Measurements from ENCODE around the gene TMPRSS9.
"Not testable (repeated sequence)": the region's sequence is repeated elsewhere in the genome, so short reads cannot be mapped to it uniquely, and the experiment has no call there.

Gene TMPRSS9

GRCh38 chr19:2362970-2363300, 2.9 kb downstream of the TMPRSS9 start:
- DNase-seq: no peak

GRCh38 chr19:2363419-2363818, 3.4 kb downstream of the TMPRSS9 start:
- DNase-seq: no peak

- no peak for DNase-seq
Observed at GRCh38 chr19:2365201-2365970, 5.3 kb downstream of the TMPRSS9 start.

- DNase-seq: no peak
Observed at GRCh38 chr19:2371656-2372055, 11.6 kb downstream of the TMPRSS9 start.

GRCh38 chr19:2372076-2372612, 12.1 kb downstream of the TMPRSS9 start:
- DNase-seq: no peak

- DNase-seq: no peak
Observed at GRCh38 chr19:2374808-2375207, 14.7 kb downstream of the TMPRSS9 start.

GRCh38 chr19:2375353-2376121, 15.5 kb downstream of the TMPRSS9 start:
- no peak for DNase-seq

- no peak for DNase-seq
Observed at GRCh38 chr19:2376784-2377519, 16.9 kb downstream of the TMPRSS9 start.

- no peak for DNase-seq
Observed at GRCh38 chr19:2380567-2380966, 20.5 kb downstream of the TMPRSS9 start.

- DNase-seq: no peak
Observed at GRCh38 chr19:2381148-2381820, 21.2 kb downstream of the TMPRSS9 start.

GRCh38 chr19:2382530-2383222, 22.6 kb downstream of the TMPRSS9 start:
- no peak for DNase-seq

GRCh38 chr19:2385053-2385721, 25.1 kb downstream of the TMPRSS9 start:
- DNase-seq: peak; percentile 35

GRCh38 chr19:2387367-2388288, 27.6 kb downstream of the TMPRSS9 start:
- no peak for DNase-seq

- DNase-seq: no peak
Observed at GRCh38 chr19:2389594-2389993, 29.5 kb downstream of the TMPRSS9 start.

GRCh38 chr19:2391118-2391725, 31.2 kb downstream of the TMPRSS9 start:
- peak; percentile 30 for DNase-seq

GRCh38 chr19:2392366-2392765, 32.3 kb downstream of the TMPRSS9 start:
- no peak for DNase-seq

- not testable (repeated sequence) for DNase-seq
Observed at GRCh38 chr19:2392899-2393298, 32.8 kb downstream of the TMPRSS9 start.

- no peak for DNase-seq
Observed at GRCh38 chr19:2394054-2394441, 34.0 kb downstream of the TMPRSS9 start.

- no peak for DNase-seq
Observed at GRCh38 chr19:2394442-2395292, 34.6 kb downstream of the TMPRSS9 start.

Measured in NCI-H2107 (cell line).